GM06990 (cell line): Measurements from ENCODE around the gene PPEF1.

ENCODE experiments used
- DNase-seq: peaks from one replicate; pipeline ENCODE4 v3.0.0-alpha.2; 2011; ENCODE audit not compliant: insufficient read length; ENCODE audit errors: extremely low read depth
- H3K27me3 ChIP-seq: replicated peaks from 2 replicates; pipeline ENCODE4 v1.6.0; 2011; ENCODE audit warnings: low read length; ENCODE audit not compliant: control insufficient read depth, insufficient read depth
- H3K36me3 ChIP-seq: 2 replicates; pipeline ENCODE4 v1.5.1; 2011; ENCODE audit warnings: low read length; ENCODE audit not compliant: control insufficient read depth, insufficient read depth
- H3K4me3 ChIP-seq: replicated peaks from 2 replicates; pipeline ENCODE4 v1.5.1; 2011; ENCODE audit warnings: low read depth, mild to moderate bottlenecking, control low read depth, low read length
- CTCF ChIP-seq: IDR thresholded peaks from 2 replicates; pipeline ENCODE4 v1.5.1; 2011; ENCODE audit warnings: low read length, control low read depth, mild to moderate bottlenecking, inconsistent platforms; ENCODE audit not compliant: insufficient read depth, poor library complexity, severe bottlenecking

PPEF1 gene

GRCh38 chrX:18707426-18708049 is at the start of gene PPEF1:
Gene PPEF1, plus strand, starts transcription at chrX:18707645. Its CDS starts 136 bp downstream, at chrX:18707781.
- TF ChIP-seq CTCF: no peak
- no peaks in the 10 kb centered on the region for H3K27me3 ChIP-seq
- no peak within 1 kb of the TSS for H3K4me3 ChIP-seq
- H3K36me3 ChIP-seq: no peaks in the 10 kb centered on the region
- no peak for DNase-seq

GRCh38 chrX:18661273-18661672 is 46.2 kb upstream of the PPEF1 start:
- no peaks in the 10 kb centered on the region for H3K27me3 ChIP-seq
- DNase-seq: no peak
- no peak overlapping the region for H3K4me3 ChIP-seq
- TF ChIP-seq CTCF: no peak
- no peaks in the 10 kb centered on the region for H3K36me3 ChIP-seq

GRCh38 chrX:18664947-18665346 is 42.5 kb upstream of the PPEF1 start:
- Histone ChIP-seq H3K36me3 (no peaks in the 10 kb centered on the region), H3K4me3 (no peak overlapping the region), H3K27me3 (no peaks in the 10 kb centered on the region)
- no peak for TF ChIP-seq CTCF
- DNase-seq: no peak

GRCh38 chrX:18666614-18667013 is 40.8 kb upstream of the PPEF1 start:
- TF ChIP-seq CTCF: no peak
- Histone ChIP-seq H3K27me3 (no peaks in the 10 kb centered on the region), H3K36me3 (no peaks in the 10 kb centered on the region), H3K4me3 (no peak overlapping the region)
- DNase-seq: no peak

GRCh38 chrX:18668071-18668835 is 39.2 kb upstream of the PPEF1 start:
- H3K4me3 ChIP-seq: no peak overlapping the region
- H3K27me3 ChIP-seq: no peaks in the 10 kb centered on the region
- no peak for DNase-seq
- H3K36me3 ChIP-seq: no peaks in the 10 kb centered on the region
- TF ChIP-seq CTCF: no peak
